Ovary (tissue), 9 donors: ENCODE measurements around the gene SNX5. TPM values are rescaled to one million over a fixed set of nuclear protein-coding genes. Genes with fewer than 3 reads are reported as not detected.

Experiments
- DNase-seq, 5 donors: peaks; one replicate each; pipeline ENCODE4 v3.0.0-alpha.2; 2019 to 2020
- H3K27ac ChIP-seq, 2 donors: fragments of 200-600 bp; one replicate each; pipeline versions ENCODE4 v1.5.1 to v1.8.0; 2019 to 2022
- H3K27me3 ChIP-seq: fragments of 200-600 bp; one replicate; pipeline ENCODE4 v1.8.0; 2022
- H3K36me3 ChIP-seq: fragments of 200-600 bp; sonication (generic); one replicate; pipeline ENCODE4 v1.5.1; 2019
- H3K4me1 ChIP-seq: one replicate; pipeline ENCODE4 v1.8.1; 2013; ENCODE audit warnings: mild to moderate bottlenecking, moderate library complexity; ENCODE audit not compliant: insufficient read depth
- H3K4me3 ChIP-seq: fragments of 200-600 bp; sonication (generic); one replicate; pipeline ENCODE4 v1.5.1; 2017
- H3K9me3 ChIP-seq, 2 donors: fragments of 200-600 bp in 1 of 2; sonication (generic) in 1 of 2; one replicate each; pipeline versions ENCODE4 v1.5.1 to v1.8.1; 2013 to 2019; ENCODE audit warnings: mild to moderate bottlenecking in 1 of 2, moderate library complexity in 1 of 2
- CTCF ChIP-seq, 3 donors: fragments of 450-650 bp in 2 of 3; fragments of 200-600 bp in 1 of 3; IDR thresholded peaks; one replicate each; pipeline versions ENCODE4 v1.5.1 to v1.8.0; 2016 to 2022; ENCODE audit warnings: antibody characterized with exemption in 3 of 3, mild to moderate bottlenecking in 1 of 3
- EP300 ChIP-seq: sonication (generic); formaldehyde crosslinking; IDR thresholded peaks from one replicate; pipeline ENCODE4 v1.6.1; 2017; ENCODE audit warnings: antibody characterized with exemption
- POLR2A ChIP-seq: fragments of 450-650 bp; IDR thresholded peaks from one replicate; pipeline ENCODE4 v1.6.1; 2017; ENCODE audit warnings: antibody characterized with exemption, mild to moderate bottlenecking, moderate library complexity
- WGBS, 3 donors: extraction: QIAGEN DNeasy Blood & Tissue Kit in 1 of 3; methylation state at CpG; one replicate each; pipeline versions ENCODE4 v1.1.5 to v1.1.7; 2013 to 2017; 5-methylcytosine and 5-hydroxymethylcytosine counted together
- intact Hi-C, 4 donors: fragments of 100-400 bp; cut with DNase I; formaldehyde crosslinking; loops; one replicate each; pipeline versions ENCODE4 v1.11.0 to v1.15.1; 2022 to 2023
- polyA plus RNA-seq, 2 donors: library from polyadenylated mRNA; stranded (reverse); fragments of 200-250 nt in 1 of 2; fragments of 350-450 nt in 1 of 2; fragmentation: Illumina TruSeq in 1 of 2; extraction: RNeasy Lipid Tissue Mini Kit (QIAGEN cat#74804) in 1 of 2; gene quantifications; one replicate each; pipeline ENCODE4 v1.2.3, GENCODE V29; 2013 to 2014
- total RNA-seq, 7 donors: library from RNA; depleted of rRNA in 2 of 7; stranded (reverse); fragments of >200 nt in 2 of 7; fragmentation: NEBNext Ultra II Directional in 3 of 7; extraction: Animal tissue kit (Norgen Biotek cat#: 25700) in 3 of 7; gene quantifications; one replicate each; pipeline versions ENCODE4 v1.1.0 to v1.2.4, GENCODE V29; 2016 to 2023
- donor health status: DM: no; HTN: no; CAD: no; lungs with moderate emphysema.
- donor health status: DM: no; HTN: no; CAD: no.
- donor health status: Bipolar disorder and iron deficiency.
- donor health status: DM: yes; HTN: yes; CAD: no.
- donor health status: DM: no; HTN: no; CAD: no.
- donor health status: DM: yes; HTN: yes; CAD: no.

SNX5 gene
- total and polyA plus RNA-seq, 9 donors, result 74.0 to 143 (median 101) TPM

GRCh38 chr20:17925141-17925939 lies 43.3 kb downstream of the SNX5 start:
- intact Hi-C loops, result no loop called here
- 37 to 48% (median 42%) methylated on average over 11 of the region's 11 CpGs for WGBS, 3 donors
- no peak for DNase-seq

GRCh38 chr20:17921774-17922173 lies 46.8 kb downstream of the SNX5 start:
- no peaks in the 10 kb centered on the region for H3K9me3 ChIP-seq
- no peak overlapping the region for H3K4me3 ChIP-seq
- DNase-seq, result no peak
- H3K27ac ChIP-seq, result no peak overlapping the region
- no peaks in the 10 kb centered on the region for H3K36me3 ChIP-seq
- TF ChIP-seq POLR2A, result no peak
- TF ChIP-seq EP300, result no peak
- no peaks in the 10 kb centered on the region for H3K4me1 ChIP-seq
- H3K27me3 ChIP-seq, result no peaks in the 10 kb centered on the region
- WGBS, 3 donors, result 9 to 13% (median 11%) methylated on average over 1 of the region's 1 CpG
- intact Hi-C loops, result no loop called here

More at GRCh38 chr20:17925141-17925939, 43.3 kb downstream of the SNX5 start:
- no peaks in the 10 kb centered on the region for H3K36me3 ChIP-seq
- H3K9me3 ChIP-seq, result no peaks in the 10 kb centered on the region
- TF ChIP-seq EP300, result no peak
- no peak for TF ChIP-seq POLR2A
- no peak for TF ChIP-seq CTCF (IDR thresholded peaks at IDR 0.05)
- no peak overlapping the region for H3K27ac ChIP-seq
- H3K4me1 ChIP-seq, result no peaks in the 10 kb centered on the region
- H3K4me3 ChIP-seq, result no peak overlapping the region
- H3K27me3 ChIP-seq, result no peaks in the 10 kb centered on the region

GRCh38 chr20:17919149-17919548 lies 49.4 kb downstream of the SNX5 start:
- no peaks in the 10 kb centered on the region for H3K27me3 ChIP-seq
- no peak overlapping the region for H3K27ac ChIP-seq
- H3K4me3 ChIP-seq, result no peak overlapping the region
- H3K36me3 ChIP-seq, result no peaks in the 10 kb centered on the region
- TF ChIP-seq POLR2A (no peak), CTCF (IDR thresholded peaks at IDR 0.05) (no peak), EP300 (no peak)
- no peak for DNase-seq
- 93 to 95% (median 95%) methylated on average over 8 of the region's 8 CpGs for WGBS, 3 donors
- H3K9me3 ChIP-seq, result no peaks in the 10 kb centered on the region
- intact Hi-C loops, result no loop called here
- no peaks in the 10 kb centered on the region for H3K4me1 ChIP-seq

GRCh38 chr20:17917832-17918618 lies 50.6 kb downstream of the SNX5 start:
- Histone ChIP-seq H3K27ac (no peak overlapping the region), H3K9me3 (no peaks in the 10 kb centered on the region), H3K4me1 (no peaks in the 10 kb centered on the region), H3K27me3 (no peaks in the 10 kb centered on the region), H3K36me3 (no peaks in the 10 kb centered on the region), H3K4me3 (no peak overlapping the region)
- intact Hi-C loops, result no loop called here
- TF ChIP-seq POLR2A (no peak), CTCF (IDR thresholded peaks at IDR 0.05) (no peak), EP300 (no peak)
- no peak for DNase-seq
- WGBS, 3 donors, result 85 to 91% (median 90%) methylated on average over 7 of the region's 7 CpGs
